HL-60/S4 treated with phorbol 12-myristate 13-acetate at 8.2 ng/mL for 4 days and 3 days (cell line): ENCODE measurements around the gene IFI27.

Experiments used
- in situ Hi-C: fragments of 300-500 bp; cut with MboI; formaldehyde crosslinking; loops from 2 replicates; pipeline ENCODE4 v1.15.0; 2022; ENCODE audit warnings: low sequenced_read_pairs

The IFI27 gene

GRCh38 chr14:94102768-94103482, 7.6 kb upstream of the IFI27 start:
- in situ Hi-C loops: no loop called here

- in situ Hi-C loops: no loop called here
These were observed 6.9 kb upstream of the IFI27 start for GRCh38 chr14:94103554-94104150.

- in situ Hi-C loops: no loop called here
These were observed 5.8 kb upstream of the IFI27 start for GRCh38 chr14:94104731-94105130.

- in situ Hi-C loops: no loop called here
These were observed 653 bp upstream of the IFI27 start for GRCh38 chr14:94109915-94110250.

- in situ Hi-C loops: no loop called here
These were observed 950 bp downstream of the IFI27 start for GRCh38 chr14:94111276-94112095.

GRCh38 chr14:94112513-94113063, 2.1 kb downstream of the IFI27 start:
- in situ Hi-C loops: no loop called here

GRCh38 chr14:94113073-94113472, 2.5 kb downstream of the IFI27 start:
- in situ Hi-C loops: no loop called here

GRCh38 chr14:94113490-94113889, 3.0 kb downstream of the IFI27 start:
- in situ Hi-C loops: no loop called here

GRCh38 chr14:94113908-94114588, 3.5 kb downstream of the IFI27 start:
- in situ Hi-C loops: no loop called here

- in situ Hi-C loops: no loop called here
These were observed 4.1 kb downstream of the IFI27 start for GRCh38 chr14:94114589-94115057.

GRCh38 chr14:94115058-94115591, 4.6 kb downstream of the IFI27 start:
- in situ Hi-C loops: no loop called here

- in situ Hi-C loops: no loop called here
These were observed 5.1 kb downstream of the IFI27 start for GRCh38 chr14:94115631-94116030.

- in situ Hi-C loops: no loop called here
These were observed 6.2 kb downstream of the IFI27 start for GRCh38 chr14:94116701-94117100.

GRCh38 chr14:94117856-94118255, 7.3 kb downstream of the IFI27 start:
- in situ Hi-C loops: no loop called here

GRCh38 chr14:94119071-94119470, 8.5 kb downstream of the IFI27 start:
- in situ Hi-C loops: no loop called here

GRCh38 chr14:94120667-94121340, 10.3 kb downstream of the IFI27 start:
- in situ Hi-C loops: no loop called here

- in situ Hi-C loops: no loop called here
These were observed 10.9 kb downstream of the IFI27 start for GRCh38 chr14:94121485-94121884.

GRCh38 chr14:94122438-94122837, 11.9 kb downstream of the IFI27 start:
- in situ Hi-C loops: no loop called here

- in situ Hi-C loops: no loop called here
These were observed 12.8 kb downstream of the IFI27 start for GRCh38 chr14:94123296-94123695.

- in situ Hi-C loops: no loop called here
These were observed 13.3 kb downstream of the IFI27 start for GRCh38 chr14:94123868-94124267.
